ENCODE results near the gene USPL1.

GRCh38 chr13:30708541-30708940 lies 90.8 kb downstream of the USPL1 start:
- no peak for TF ChIP-seq CTCF (IDR thresholded peaks at IDR 0.05)
- no peak for TF ChIP-seq POLR2A (IDR thresholded peaks at IDR 0.05)
- TF ChIP-seq EP300 (IDR thresholded peaks at IDR 0.05): no peak
- no peak for TF ChIP-seq POLR2AphosphoS5 (IDR thresholded peaks at IDR 0.05)
